ENCODE data around the gene ETHE1.

Gene ETHE1

DNA sequence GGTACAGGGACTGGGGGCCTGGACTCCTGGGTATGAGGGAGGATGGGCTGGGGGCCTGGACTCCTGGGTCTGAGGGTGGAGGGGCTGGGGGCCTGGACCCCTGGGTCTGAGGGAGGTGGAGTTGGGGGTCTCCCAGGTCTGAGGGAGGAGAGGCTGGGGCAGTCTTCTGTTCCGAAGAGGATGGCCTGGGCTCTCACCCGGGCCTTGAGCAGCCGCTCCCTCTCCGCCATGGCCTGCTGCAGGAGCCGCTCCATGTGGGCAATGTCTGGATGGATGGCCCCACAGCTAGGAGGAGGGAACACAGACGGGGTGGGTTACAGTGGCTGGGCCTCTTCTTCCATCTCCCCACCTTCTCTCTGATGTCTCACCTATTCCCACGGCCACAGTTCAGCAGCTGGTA, 40.6 kb downstream of the ETHE1 start:
- DNase-seq, result no peak

DNA sequence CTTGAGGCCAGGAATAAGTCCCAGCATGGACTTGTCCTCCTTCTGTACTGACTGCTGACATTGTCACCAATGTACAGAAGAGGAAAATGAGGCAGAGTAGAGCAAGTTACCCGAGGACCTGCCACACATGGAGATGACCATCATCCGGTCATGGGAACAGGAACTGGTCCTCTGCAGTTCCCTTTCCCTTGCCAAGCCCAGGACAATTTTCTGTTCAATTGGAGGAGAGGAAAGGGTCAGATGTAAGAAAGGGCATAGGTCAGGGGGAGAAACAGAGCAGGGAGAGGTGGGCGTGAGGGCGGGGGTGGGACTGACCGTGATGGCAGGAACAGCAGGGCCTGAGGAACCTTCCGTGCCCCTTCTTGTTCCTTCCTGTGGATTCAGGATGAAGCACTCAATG, 41.0 kb downstream of the ETHE1 start:
- DNase-seq, result no peak

DNA sequence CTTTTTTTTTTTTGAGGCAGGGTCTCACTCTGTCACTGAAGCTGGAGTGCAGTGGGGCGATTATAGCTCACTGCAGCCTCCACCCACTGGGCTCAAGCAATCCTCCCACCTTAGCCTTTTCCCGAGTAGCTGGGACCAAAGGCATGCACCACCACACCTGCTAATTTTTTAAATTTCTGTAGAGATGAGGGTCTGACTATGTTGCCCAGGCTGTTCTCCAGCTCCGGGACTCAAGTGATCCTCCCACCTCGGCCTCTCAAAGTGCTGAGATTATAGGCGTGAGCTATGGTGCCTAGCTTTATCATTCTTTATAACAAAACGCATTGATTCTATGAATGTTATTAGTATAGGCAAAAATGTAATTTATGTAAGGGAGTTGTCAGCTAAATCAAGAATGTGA, 43.7 kb downstream of the ETHE1 start:
- DNase-seq, result no peak

DNA sequence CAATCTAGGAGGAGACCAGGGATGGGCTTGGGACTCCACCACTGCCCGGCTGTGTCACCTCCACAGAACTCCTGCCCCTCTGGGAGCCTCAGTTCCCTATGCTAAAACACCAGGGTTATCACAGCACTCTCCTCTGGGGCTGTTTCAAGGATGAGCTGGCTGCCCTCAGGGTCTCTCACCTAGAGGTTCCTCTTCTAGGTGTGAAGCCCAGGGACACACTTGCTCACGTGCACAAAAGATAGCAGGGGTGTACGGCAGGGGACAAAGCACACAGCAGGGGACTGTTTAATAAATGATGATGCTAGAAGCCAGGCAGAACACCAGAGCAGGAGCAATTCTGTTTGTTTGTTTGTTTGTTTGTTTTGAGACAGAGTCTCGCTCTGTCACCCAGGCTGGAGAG, 44.8 kb downstream of the ETHE1 start:
- DNase-seq, result no peak

DNA sequence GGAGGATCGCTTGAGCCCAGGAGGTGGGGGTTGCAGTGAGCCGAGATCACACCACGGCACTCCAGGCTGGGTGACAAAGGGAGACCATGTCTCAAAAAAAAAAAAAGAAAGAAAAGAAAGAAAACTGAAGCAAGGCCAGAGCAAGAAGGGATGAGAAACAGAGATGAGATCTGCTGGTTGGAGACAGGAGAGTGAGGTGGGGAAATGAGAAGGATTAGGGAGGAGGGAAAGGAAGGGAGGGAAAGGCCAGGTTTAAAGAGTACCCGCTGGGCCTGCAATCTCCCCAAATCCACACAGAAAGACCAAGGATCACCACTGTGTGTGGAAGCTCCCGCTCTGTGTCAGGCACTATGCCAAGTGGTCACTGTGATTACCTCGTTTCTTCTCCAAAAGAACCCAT, 45.3 kb downstream of the ETHE1 start:
- no peak for DNase-seq

DNA sequence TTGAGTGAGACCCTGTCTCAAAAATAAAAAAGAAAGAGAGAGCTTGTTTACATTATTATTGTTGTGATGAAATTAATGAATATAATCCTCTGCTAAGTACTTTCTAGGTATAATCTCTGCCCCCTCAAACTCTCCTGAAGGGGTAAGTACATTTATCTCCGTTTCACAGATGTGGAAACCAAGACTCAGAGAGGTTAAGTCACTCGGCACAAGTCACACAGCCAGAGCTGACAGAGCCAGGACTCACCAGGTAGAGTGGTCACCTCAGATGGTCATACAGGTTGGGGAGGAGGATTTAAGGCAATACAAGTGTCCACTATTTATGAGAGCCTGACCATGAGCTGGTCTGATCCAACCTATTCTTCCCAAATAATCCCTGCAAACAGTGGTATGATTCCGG, 46.4 kb downstream of the ETHE1 start:
- no peak for DNase-seq

DNA sequence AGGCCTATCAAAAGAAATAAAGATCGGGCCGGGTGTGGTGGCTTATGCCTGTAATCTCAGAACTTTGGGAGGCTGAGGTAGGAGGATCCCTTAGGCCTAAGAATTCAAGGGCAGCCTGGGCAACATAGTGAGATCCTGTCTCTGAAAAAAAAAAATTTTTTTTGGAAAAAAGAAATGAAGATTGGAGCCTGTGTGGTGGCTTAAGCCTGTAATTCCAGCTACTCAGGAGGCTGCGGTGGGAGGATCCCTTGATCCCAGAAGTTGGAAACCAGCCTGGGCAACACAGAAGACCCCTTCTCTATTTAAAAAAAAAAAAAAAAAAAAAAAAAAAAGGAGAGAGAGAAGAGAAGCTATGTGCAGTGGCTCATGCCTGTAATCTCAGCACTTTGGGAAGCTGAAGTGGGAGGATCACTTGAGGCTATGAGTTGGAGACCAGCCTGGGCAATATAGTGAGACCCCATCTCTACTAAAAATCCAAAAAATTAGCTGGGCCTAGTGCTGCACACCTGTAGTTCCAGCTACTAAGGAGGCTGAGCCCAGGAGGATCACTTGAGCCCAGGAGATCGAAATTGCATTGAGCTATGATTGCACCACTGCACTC, 46.9 kb downstream of the ETHE1 start:
- no peak for DNase-seq

DNA sequence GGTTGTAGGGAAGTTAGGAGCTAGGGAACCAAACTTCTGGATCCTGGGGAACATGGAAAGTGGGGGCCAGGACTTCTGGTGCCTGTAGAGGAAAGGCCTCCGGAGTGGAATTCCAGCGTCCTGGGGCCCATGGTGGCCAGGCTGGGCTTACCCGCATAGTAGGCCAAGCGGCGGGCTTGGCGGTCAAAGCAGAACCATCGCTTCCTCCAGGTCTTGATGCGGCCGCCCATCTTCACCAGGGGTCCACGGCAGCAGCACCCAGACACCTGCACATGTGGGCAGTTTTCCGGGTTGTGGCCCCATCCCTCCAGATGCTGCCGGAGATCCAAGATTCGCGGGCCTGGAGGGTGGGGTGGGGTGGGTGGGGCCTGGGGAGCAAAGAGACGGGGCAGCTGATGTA, 47.8 kb downstream of the ETHE1 start:
- no peak for DNase-seq

DNA sequence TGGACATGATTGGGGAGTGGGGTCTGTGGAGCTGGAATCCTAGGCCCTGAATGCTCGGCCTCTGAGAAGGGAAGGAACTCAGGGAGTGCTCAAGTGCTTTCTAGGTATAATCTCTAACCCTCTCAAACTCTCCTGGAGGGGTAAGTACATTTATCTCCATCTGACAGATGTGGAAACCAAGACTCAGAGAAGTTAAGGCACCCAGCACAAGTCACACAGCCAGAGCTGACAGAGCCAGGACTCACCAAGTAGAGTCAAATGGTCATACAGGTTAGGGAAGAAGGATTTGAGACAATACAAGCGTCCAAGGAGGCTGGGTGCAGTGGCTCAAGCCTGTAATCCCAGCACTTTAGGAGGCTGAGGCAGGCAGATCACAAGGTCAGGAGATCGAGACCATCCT, 48.7 kb downstream of the ETHE1 start:
- DNase-seq, result no peak

DNA sequence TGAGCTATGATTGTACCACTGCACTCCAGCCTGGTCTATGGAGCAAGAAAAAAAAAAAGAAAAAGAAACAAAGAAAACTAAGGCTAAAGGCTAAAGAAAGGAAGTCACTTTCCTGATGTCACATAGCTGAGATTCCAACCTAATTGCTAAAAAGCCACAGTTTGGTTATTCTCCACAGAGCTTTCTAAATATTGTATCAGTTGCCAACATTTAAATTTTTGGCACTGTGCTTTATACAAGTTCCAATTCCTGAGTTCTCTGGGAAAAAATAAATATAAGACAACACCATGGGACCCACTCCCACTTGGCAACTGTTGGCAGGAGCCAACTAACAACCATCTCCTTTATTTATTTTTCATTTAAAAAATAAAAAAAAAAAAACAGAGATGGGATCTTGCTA, 50.4 kb downstream of the ETHE1 start:
- DNase-seq, result no peak

DNA sequence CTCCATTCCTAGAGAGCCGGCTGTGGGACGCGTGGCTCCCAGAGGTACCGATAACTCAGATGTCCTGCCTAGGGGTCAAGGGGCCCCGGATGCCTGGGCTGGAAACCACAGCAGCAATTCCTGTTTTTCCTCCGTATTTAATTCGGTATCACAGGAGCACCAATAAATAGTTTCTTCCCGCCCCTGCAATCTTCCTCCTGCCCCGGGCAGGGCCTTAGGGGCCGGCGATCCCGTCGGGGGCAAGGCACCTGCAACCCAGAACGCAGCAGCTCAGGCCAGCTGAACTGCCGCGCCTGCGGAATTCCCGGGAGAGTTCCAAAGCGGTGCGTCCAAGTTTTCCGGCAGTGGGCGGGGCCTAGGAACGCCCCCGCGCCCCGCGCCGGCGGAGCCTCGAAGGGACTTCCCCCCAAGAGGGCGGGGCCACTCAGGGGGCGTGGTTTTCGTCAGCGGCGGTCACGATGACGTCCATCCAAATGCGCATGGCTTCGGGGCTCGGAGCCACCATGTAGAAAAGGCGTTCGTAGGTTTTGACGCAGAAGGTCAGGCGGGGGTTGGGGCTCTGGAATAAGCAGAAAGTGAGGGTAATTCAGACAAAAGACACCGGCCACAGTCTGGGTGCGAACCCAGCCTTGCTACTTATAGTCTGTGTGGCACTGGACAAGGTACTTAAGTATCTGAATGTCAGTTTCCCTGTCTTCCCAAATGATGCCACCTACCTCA, 51.9 kb downstream of the ETHE1 start:
- peak; percentile 92 for DNase-seq

DNA sequence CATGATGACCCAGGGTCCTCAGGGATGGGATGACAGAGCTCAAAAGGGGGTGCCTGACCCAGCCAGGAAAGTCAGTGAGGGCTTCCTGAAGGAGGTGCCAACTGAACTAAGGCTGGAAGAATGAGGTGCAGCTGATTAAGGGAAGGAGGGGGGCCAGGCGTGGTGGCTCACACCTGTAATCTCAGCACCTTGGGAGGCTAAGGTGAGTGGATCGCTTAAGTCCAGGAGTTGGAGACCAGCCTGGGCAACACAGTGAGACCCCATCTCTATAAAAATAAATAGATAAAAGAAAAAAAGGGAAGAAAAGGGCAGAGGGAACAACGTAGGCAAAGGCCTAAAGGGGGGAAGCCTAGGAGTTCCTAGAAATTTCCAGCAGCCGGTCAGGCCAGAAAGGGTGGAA, 52.5 kb downstream of the ETHE1 start:
- DNase-seq, result no peak

DNA sequence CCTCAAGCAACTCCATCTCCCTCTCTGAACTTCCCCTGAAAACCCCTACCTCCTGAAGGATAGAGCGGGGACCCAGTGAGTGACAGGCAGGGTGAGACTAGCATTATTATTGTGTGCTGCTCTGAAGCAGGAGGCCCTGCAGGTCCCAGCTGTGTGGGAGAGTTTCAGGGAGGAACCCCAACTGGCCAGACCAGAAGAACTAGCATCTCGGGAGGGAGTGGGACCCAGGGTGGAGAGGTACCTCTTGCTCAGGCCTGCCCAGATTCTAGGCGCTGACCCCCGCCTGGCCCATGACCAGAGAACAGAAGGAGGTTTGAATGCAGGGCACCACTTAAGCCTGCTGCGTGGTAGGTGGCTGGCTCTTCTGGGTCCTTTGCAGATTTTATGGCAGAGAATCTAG, 55.9 kb downstream of the ETHE1 start:
- no peak for DNase-seq

DNA sequence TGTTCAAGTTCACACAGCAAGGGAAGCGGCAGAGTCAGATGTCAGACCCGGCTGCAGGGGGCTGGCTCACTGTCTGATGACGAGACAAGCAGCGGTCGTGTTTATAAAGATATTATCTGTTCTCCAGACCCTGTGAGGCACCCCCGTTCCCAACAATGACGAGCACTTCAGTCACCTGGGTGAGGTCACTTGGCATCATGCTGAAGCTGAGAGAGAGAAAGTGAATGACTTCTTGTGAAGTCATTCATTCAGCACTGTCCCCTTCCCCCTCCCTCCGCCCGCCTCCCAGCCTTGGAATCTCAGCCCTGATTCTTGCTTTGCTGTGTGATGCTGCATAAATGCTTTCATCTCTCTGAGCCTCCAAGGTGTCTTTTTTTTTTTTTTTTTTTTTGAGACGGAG, 56.7 kb downstream of the ETHE1 start:
- no peak for DNase-seq

DNA sequence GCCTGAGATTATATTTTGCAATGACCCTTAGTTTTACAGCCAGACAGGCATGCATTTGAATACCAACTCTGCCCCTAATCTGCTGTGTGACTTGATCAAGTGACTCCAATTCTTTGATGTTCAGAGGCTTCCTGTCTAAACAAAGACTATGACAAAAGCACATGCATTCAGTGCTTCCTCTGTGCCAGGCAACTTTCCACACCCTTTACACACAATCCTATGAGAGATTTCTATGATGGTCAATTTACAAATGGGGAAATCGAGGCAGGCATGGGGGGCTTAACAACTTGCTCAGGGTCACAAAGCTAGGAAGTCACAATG, 57.9 kb downstream of the ETHE1 start:
- DNase-seq, result no peak

DNA sequence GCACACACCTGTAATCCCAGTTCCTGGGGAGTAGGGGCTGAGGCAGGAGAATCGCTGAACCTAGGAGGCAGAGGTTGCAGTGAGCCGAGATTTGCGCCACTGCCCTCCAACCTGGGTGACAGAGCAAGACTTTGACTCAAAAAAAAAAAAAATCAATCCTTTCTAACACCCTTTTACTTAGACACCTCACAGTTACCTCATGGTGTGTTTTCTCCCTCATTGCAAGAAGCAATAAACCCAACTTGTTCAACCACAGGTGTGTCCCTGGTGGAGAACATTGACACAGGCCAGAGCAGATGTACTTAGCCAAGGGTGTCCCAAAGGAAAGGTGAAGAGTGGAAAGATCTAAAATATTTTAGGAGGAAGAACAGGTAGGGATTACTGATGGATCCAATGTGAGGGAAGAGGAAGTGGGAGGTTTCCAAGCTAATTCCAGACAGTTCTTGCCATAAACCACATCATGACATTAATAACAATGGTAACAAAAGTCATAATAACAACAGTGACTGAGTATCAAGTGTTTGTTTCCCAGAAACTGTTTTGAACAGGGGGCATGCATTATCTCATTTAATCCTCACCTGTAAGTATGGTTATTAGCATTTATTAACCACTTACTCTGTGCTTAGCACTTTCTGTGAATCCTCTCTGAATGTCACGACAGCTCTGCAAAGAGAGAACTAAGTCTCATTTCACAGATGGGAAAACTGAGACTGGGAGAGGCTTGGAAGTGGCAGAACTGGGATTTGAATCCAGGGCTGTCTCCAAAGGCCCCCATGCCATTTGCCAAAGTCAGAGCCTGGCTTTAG, 58.4 kb downstream of the ETHE1 start:
- DNase-seq, result no peak

DNA sequence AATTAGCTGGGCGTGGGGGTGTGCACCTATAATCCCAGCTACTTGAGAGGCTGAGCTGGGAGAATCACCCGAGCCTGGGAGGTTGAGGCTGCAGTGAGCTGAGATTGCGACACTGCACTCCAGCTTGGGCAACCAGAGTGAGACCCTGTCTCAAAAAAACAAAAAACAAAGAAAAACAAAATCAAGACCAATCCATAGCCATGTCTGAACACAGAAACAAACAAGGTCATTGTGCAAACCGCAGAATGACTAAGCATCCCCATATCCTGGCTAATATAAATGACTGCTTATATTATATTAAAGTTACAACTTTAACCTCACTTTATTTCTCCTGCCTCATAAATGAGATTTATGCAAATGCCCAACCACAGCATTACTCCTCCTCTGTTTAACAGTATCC, 59.3 kb downstream of the ETHE1 start:
- no peak for DNase-seq

DNA sequence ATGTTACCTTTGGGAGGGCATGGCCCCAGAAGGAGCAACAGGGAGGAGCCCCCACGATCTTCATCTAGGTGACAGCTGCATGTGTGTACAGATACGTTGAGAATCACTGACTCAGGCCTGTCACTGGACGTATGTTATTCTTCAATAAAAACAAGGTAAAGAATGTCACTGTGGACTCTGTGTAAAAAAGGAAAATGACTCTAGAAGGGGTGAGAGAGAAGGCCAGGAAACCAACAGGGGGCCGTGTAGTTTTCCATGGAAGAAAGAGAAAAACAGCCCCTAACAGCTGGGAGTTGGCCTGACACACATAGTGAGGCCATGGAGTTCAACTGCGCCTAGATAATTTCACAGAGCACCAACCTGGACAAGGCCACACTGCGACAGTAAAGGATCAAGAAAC, 59.7 kb downstream of the ETHE1 start:
- DNase-seq, result no peak

DNA sequence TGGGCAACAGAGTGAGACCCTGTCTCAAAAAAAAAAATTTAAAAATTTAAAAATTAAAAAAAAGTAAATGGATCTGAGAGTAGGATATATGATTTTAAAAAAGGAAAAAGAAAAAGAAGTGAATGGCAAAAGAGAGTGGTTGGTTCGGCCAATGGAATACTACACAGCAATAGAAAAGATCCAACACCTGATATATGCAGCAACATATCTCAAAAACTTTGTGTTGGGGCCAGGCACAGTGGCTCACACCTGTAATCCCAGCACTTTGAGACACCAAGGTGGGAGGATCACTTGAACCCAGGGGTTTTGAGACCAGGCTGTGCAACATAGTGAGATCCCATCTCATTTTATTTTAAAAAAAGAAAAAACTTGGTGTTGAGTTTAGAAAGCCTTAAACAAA, 60.2 kb downstream of the ETHE1 start:
- no peak for DNase-seq

DNA sequence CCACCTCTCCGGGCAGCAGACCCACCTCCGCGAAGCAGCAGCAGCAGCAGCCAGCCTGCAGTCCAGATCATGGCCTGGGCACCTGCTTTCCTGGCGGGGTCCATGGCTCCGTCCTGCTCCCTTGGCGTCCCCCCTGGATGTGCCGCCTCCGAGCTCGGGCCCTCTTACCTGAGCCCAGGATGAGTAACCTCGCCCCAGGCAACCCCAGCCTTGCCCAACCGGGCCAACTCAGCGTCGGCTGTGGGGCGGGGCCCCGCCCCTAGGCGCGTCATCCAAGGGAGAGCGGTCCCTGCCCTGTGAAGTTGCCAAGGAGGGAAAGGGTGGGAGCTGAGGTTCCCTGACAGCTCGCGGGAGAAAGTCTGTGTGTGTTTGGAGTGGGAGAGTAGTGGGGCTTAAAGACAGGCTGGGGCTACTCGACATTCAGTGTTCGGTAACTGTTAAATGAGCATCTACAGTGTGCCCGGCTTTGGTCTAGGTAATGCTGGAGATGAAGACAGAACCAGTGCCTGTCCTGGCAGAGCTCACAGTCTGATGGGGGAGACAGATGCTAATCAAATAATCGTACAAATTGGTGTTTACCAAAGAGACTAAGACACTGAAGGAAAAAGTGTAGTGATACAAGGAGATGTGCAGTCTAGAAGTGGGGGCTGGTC, 61.4 kb downstream of the ETHE1 start, which contains the start of gene LYPD3:
Gene LYPD3, minus strand, starts transcription at position 141 of the 653 bp plus-strand sequence. Its CDS starts 37 bp downstream, at position 104.
- DNase-seq, result no peak

DNA sequence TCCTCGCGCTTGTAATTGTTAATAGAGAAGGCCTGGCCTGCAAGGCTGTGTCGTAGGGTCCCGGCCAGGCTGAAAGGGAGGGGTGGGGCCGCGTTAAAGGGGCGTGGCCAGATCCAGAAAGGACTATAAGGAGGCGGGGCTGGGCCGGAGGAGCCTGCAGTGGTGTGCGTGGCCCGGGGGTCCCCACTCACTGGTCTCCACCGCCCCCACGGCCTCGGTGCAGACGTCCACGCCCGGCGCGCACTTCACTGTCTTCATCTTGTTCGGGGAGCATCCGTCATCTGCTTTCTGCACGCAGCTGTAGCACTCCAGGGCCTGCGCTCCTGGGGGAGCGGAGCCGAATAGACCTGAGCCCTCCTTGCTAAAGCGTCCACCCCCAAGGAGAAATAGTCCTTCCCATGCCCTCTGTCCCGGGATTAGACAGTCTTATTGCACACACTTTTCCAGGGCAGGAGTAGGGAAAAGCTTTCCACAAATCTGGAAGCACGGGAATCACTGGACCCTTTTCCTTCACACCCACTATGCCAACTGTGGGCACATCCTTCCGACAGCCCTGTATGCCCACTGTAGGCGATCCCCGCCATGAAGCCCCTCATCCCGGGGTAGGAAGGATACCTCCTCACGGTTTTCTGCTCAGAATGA, 62.7 kb downstream of the ETHE1 start:
- DNase-seq, result peak; percentile 70

DNA sequence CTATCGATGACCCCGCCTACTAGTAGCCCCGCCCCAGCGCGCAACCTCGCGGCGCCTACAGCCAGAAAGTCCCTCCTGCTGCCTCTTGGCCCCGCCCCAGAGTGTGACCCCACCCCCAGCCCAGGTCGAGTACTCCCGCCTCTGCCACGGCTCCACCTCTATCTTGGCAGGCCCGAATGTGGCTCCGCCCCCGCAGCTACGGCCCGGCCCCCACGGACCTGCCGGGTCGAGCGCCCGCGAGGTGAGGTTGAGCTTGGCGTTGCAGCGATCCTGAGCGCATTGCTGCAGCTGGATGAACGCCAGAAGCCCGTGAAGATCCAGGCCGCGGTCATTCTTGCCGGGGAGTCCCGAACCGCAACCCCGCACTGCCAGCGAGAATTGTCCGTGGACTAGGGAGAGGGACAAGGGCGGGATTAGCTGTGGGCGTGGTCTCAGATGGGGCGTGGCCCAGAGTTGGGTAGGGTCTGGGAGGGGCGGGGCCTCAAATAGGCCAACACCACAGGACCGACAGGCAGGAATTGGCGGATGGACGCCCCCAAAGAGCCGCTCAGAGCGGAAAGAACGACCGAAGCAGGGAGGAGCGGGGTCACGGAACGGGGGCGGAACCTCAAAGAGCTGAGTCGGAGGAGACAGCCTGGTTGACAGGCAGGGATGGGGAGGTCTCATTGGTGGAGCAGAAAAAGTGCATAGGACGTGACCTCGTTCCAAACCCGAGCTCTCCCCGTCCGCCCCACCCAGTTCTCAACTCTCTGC, 63.4 kb downstream of the ETHE1 start:
- peak; percentile 99 for DNase-seq

All from activated CD4-positive, alpha-beta T cell treated with anti-CD3 and anti-CD28 coated beads, Interleukin-2, Interleukin-6, amounts not matched to agents 100 ng/mL and 50 ng/mL, durations not matched to agents 16 hours and 8 hours (primary cell).